IPS-NIHi7 (cell line): ENCODE measurements around the gene RAB10.
"Not testable (repeated sequence)": the region's sequence is repeated elsewhere in the genome, so short reads cannot be mapped to it uniquely, and the experiment has no call there.

ENCODE experiments used
- DNase-seq: peaks from one replicate; pipeline ENCODE4 v3.0.0; 2012; ENCODE audit warnings: mixed read lengths; ENCODE audit errors: extremely low spot score

Gene RAB10

GRCh38 chr2:26033818-26034636 is at the start of gene RAB10:
Gene RAB10 (plus strand): TSS chr2:26034084. CDS start chr2:26034609, 525 bp downstream.
- peak; percentile 98 for DNase-seq

- DNase-seq = no peak
These were observed 45.8 kb upstream of the RAB10 start for GRCh38 chr2:25988134-25988533.

- no peak for DNase-seq
These were observed 44.7 kb upstream of the RAB10 start for GRCh38 chr2:25989154-25989553.

- DNase-seq = no peak
These were observed 41.9 kb upstream of the RAB10 start for GRCh38 chr2:25991965-25992364.

GRCh38 chr2:25992556-25992955 is 41.3 kb upstream of the RAB10 start:
- no peak for DNase-seq

GRCh38 chr2:25993049-25993448 is 40.8 kb upstream of the RAB10 start:
- DNase-seq = no peak

- DNase-seq = no peak
These were observed 39.4 kb upstream of the RAB10 start for GRCh38 chr2:25994509-25994908.

GRCh38 chr2:25996844-25997243 is 37.0 kb upstream of the RAB10 start:
- no peak for DNase-seq

GRCh38 chr2:25998816-25999383 is 35.0 kb upstream of the RAB10 start:
- not testable (repeated sequence) for DNase-seq

GRCh38 chr2:25999406-25999805 is 34.5 kb upstream of the RAB10 start:
- DNase-seq = not testable (repeated sequence)

GRCh38 chr2:26000561-26001082 is 33.3 kb upstream of the RAB10 start:
- no peak for DNase-seq

GRCh38 chr2:26001743-26002351 is 32.0 kb upstream of the RAB10 start:
- DNase-seq = no peak

GRCh38 chr2:26002632-26003310 is 31.1 kb upstream of the RAB10 start:
- DNase-seq = no peak

GRCh38 chr2:26008095-26008494 is 25.8 kb upstream of the RAB10 start:
- DNase-seq = no peak

- no peak for DNase-seq
These were observed 24.9 kb upstream of the RAB10 start for GRCh38 chr2:26008851-26009566.

GRCh38 chr2:26009567-26009963 is 24.3 kb upstream of the RAB10 start:
- no peak for DNase-seq

GRCh38 chr2:26010943-26011342 is 22.9 kb upstream of the RAB10 start:
- DNase-seq = no peak

GRCh38 chr2:26011609-26011989 is 22.3 kb upstream of the RAB10 start:
- DNase-seq = no peak

GRCh38 chr2:26011990-26012856 is 21.7 kb upstream of the RAB10 start:
- peak; percentile 36 for DNase-seq

GRCh38 chr2:26013668-26014067 is 20.2 kb upstream of the RAB10 start:
- DNase-seq = no peak
